Gastrocnemius medialis (tissue), 4 donors: Measurements from ENCODE around the gene ATP6V1G2. TPM values are rescaled to one million over a fixed set of nuclear protein-coding genes. Genes with fewer than 3 reads are reported as not detected.
A peak's percentile ranks its signal among the peaks of the same experiment; 100 is the strongest.

ENCODE experiments used
- ATAC-seq, 2 donors: fragments of 150-250 bp; one replicate each; pipeline ENCODE4 v1.9.1; 2016
- DNase-seq, 2 donors: peaks; one replicate each; pipeline ENCODE4 v3.0.0-alpha.2; 2019
- H3K27ac ChIP-seq, 4 donors: fragments of 200-600 bp; sonication (generic); 1 replicate in 1 of 4; 2 replicates in 3 of 4; pipeline ENCODE4 v1.5.1; 2016 to 2018; ENCODE audit warnings: mild to moderate bottlenecking in 2 of 4, moderate library complexity in 1 of 4
- H3K27me3 ChIP-seq, 3 donors: fragments of 200-600 bp; sonication (generic) in 2 of 3; 1 replicate in 1 of 3; 2 replicates in 2 of 3; pipeline versions ENCODE4 v1.5.1 to v1.6.0; 2016 to 2019; ENCODE audit warnings: mild to moderate bottlenecking in 1 of 3, moderate library complexity in 1 of 3
- H3K36me3 ChIP-seq, 2 donors: fragments of 200-600 bp; sonication (generic) in 1 of 2; one replicate each; pipeline ENCODE4 v1.5.1; 2017 to 2018
- H3K4me1 ChIP-seq, 2 donors: fragments of 200-600 bp; sonication (generic) in 1 of 2; one replicate each; pipeline ENCODE4 v1.5.1; 2016 to 2017; ENCODE audit warnings: mild to moderate bottlenecking in 2 of 2
- H3K4me3 ChIP-seq, 4 donors: fragments of 200-600 bp; sonication (generic) in 3 of 4; 1 replicate in 1 of 4; 2 replicates in 3 of 4; pipeline ENCODE4 v1.5.1; 2016 to 2019; ENCODE audit warnings: mild to moderate bottlenecking in 2 of 4
- H3K9me3 ChIP-seq, 3 donors: fragments of 200-600 bp; sonication (generic) in 2 of 3; 1 replicate in 1 of 3; 2 replicates in 2 of 3; pipeline ENCODE4 v1.5.1; 2016 to 2019
- CTCF ChIP-seq, 5 experiments: fragments of 450-650 bp in 3 of 5; fragments of 200-600 bp in 2 of 5; sonication (generic) in 2 of 5; IDR thresholded peaks in 4 of 5; conservative IDR thresholded peaks in 1 of 5; 1 replicate in 4 of 5; 2 replicates in 1 of 5; pipeline ENCODE4 v1.5.1; 2016 to 2019; ENCODE audit warnings: antibody characterized with exemption in 5 of 5, mild to moderate bottlenecking in 3 of 5, moderate library complexity in 3 of 5
- POLR2A ChIP-seq, 2 donors: fragments of 450-650 bp; IDR thresholded peaks; one replicate each; pipeline ENCODE4 v1.6.1; 2017; ENCODE audit warnings: antibody characterized with exemption in 2 of 2, mild to moderate bottlenecking in 2 of 2, moderate library complexity in 2 of 2
- in situ Hi-C, 4 donors: fragments of 200-750 bp; cut with MboI; loops; one replicate each; pipeline versions ENCODE4 v1.15.0 to v1.8.0; 2017; ENCODE audit warnings: low sequenced_read_pairs in 4 of 4
- intact Hi-C: fragments of 100-400 bp; cut with DNase I; formaldehyde crosslinking; loops from one replicate; pipeline ENCODE4 v1.15.1; 2023; ENCODE audit warnings: low total_unique reads
- total RNA-seq, 4 donors: library from RNA; depleted of rRNA; stranded (reverse); fragments of >200 nt; gene quantifications; one replicate each; pipeline versions ENCODE4 v1.1.0 to v1.2.3, GENCODE V29; 2016

Gene ATP6V1G2
- total RNA-seq, 4 donors from 2014 or later: 0.46 to 1.8 (median 1.1) TPM

- ATAC-seq (peak; percentile 14 to 24), DNase-seq (peak in 1 of 2 donors; percentile 48)
- in situ Hi-C loops (loop anchor here (5.0 to 25.0 kb wide), 5 partner anchors 54 to 646 kb away; partner anchors contain the start of genes AGER (in 1 of the 4), AGPAT1 (in 1 of the 4), GPSM3 (in 1 of the 4) and NCR3 (in 1 of the 4)), intact Hi-C loops (loop anchor here (1.0 to 10.0 kb wide), 6 partner anchors 44 to 1476 kb away; partner anchors contain the start of genes BAG6, EHMT2, MICB and MRPS18B)
- TF ChIP-seq POLR2A (IDR thresholded peaks at IDR 0.05) (no peak), CTCF (IDR thresholded peaks at IDR 0.05 in 4 of 5, conservative IDR thresholded peaks at IDR 0.05 in 1 of 5) (no peak)
- Histone ChIP-seq H3K4me1 (peaks cover 31 to 38% of the 10 kb centered on the region in 2 donors), H3K4me3 (peak overlapping the region; percentile 81 to 91 (median 85)), H3K27ac (peak overlapping the region; percentile 96 to 98 (median 96)), H3K27me3 (no peaks in the 10 kb centered on the region), H3K9me3 (no peaks in the 10 kb centered on the region), H3K36me3 (peaks cover 4 to 41% of the 10 kb centered on the region in 2 donors)
These were observed 5.2 kb downstream of the ATP6V1G2 start for GRCh38 chr6:31541059-31541657.

DNA sequence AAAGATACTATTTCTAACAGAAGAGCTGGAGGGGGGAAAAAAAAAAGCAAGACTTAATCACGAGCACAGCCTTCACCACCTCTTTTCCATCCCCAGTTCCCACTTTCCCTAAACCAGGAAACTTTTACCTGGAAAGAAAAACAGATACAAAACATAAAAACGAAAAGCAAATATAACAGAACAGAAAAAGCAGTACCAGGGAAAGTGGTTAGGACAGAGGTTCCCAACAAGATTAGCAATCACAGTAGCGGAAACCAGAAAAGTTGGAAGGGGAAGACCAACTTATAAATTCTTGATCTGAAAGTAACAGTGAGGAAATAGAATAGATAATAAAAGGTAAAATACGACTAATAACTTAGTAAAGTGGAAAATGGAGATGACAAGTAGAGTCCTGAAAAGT, 5.8 kb downstream of the ATP6V1G2 start:
- Histone ChIP-seq H3K4me1 (peaks cover 31 to 38% of the 10 kb centered on the region in 2 donors), H3K27me3 (no peaks in the 10 kb centered on the region), H3K4me3 (peak overlapping the region; percentile 81 to 91 (median 85)), H3K36me3 (peaks cover 4 to 47% of the 10 kb centered on the region in 2 donors), H3K9me3 (no peaks in the 10 kb centered on the region), H3K27ac (peak overlapping the region; percentile 96 to 98 (median 96))
- TF ChIP-seq CTCF (IDR thresholded peaks at IDR 0.05 in 4 of 5, conservative IDR thresholded peaks at IDR 0.05 in 1 of 5): no peak
- TF ChIP-seq POLR2A (IDR thresholded peaks at IDR 0.05): no peak
- ATAC-seq: no peak
- in situ Hi-C loops: loop anchor here (5.0 to 25.0 kb wide), 5 partner anchors 54 to 647 kb away; partner anchors contain the start of genes AGER (in 1 of the 4), AGPAT1 (in 1 of the 4), GPSM3 (in 1 of the 4) and NCR3 (in 1 of the 4)
- intact Hi-C loops: loop anchor here (1.0 to 10.0 kb wide), 6 partner anchors 43 to 1476 kb away; partner anchors contain the start of genes BAG6, EHMT2, MICB and MRPS18B
- DNase-seq: no peak

GRCh38 chr6:31538805-31539400, 7.5 kb downstream of the ATP6V1G2 start:
- intact Hi-C loops: no loop called here

More at GRCh38 chr6:31538805-31539400, 7.5 kb downstream of the ATP6V1G2 start:
- Histone ChIP-seq H3K27ac (peak overlapping the region in 3 of 4 donors; percentile 12 to 96 (median 96)), H3K27me3 (no peaks in the 10 kb centered on the region), H3K4me3 (no peak overlapping the region), H3K36me3 (peaks cover 4 to 64% of the 10 kb centered on the region in 2 donors), H3K4me1 (peaks cover 31 to 38% of the 10 kb centered on the region in 2 donors), H3K9me3 (no peaks in the 10 kb centered on the region)
- in situ Hi-C loops: loop anchor here in 2 of 4 donors (5.0 to 25.0 kb wide), 2 partner anchors 47 to 648 kb away; partner anchors contain the start of genes AGER (in 1 of the 2), AGPAT1 (in 1 of the 2), GPSM3 (in 1 of the 2) and PBX2 (in 1 of the 2)
- TF ChIP-seq CTCF (IDR thresholded peaks at IDR 0.05 in 4 of 5, conservative IDR thresholded peaks at IDR 0.05 in 1 of 5) (no peak), POLR2A (IDR thresholded peaks at IDR 0.05) (no peak)
- ATAC-seq: no peak
- DNase-seq: no peak
